NCI-H2227 (cell line): ENCODE data around the gene C11orf87.

Source experiments
- DNase-seq: peaks from one replicate; lab custom pipeline; 2025; ENCODE audit not compliant: unreplicated experiment; lab: John Stamatoyannopoulos, UW

The C11orf87 gene

GRCh38 chr11:109421981-109422869, at the start of gene C11orf87:
C11orf87 (plus strand) TSS chr11:109422190; CDS start chr11:109423634, 1,444 bp downstream.
- no peak for DNase-seq

DNA sequence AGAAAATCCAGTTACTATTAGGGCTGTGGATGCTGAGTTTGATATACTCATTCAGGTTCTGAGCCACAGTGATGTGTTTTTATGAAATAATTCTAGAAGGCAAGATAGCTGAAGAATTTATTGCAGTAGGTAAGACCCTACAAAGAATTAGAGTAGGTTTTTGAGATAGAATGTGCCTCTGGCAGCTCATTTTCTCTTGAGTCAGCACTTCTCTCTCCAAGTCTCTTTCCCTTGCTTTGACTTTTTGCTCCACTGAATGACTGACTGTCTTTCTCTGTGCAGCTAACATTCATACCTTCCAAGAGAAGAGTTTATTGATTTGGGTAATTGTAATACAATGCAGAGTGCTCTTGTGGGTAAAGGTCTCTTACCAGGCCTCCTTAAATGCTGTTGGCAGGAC, 48.0 kb upstream of the C11orf87 start:
- DNase-seq, result no peak

DNA sequence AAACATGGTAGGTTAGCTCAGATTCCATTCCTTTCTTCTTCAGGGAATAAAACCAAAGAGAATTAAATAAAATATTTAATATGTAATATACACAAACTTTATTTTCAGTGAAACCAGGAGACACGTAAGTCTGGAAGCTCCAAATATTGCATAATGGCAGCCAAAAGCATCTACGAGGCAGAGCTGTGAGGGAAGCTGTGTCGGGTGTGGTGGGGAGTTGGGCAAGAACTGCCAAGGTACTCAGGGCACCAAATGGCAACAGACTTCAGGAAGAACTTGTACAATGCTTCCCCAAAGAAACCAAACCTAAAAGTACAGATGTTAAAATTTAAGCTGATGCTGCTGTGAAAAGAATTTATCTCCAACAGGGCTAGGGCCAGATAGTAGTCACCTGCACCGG, 47.5 kb upstream of the C11orf87 start:
- no peak for DNase-seq

GRCh38 chr11:109377039-109377742, 44.8 kb upstream of the C11orf87 start:
- no peak for DNase-seq

- no peak for DNase-seq
These were observed 44.0 kb upstream of the C11orf87 start for GRCh38 chr11:109378034-109378433.

- DNase-seq, result no peak
These were observed 38.7 kb upstream of the C11orf87 start for GRCh38 chr11:109383306-109383705.

GRCh38 chr11:109384873-109385272, 37.1 kb upstream of the C11orf87 start:
- DNase-seq, result no peak

DNA sequence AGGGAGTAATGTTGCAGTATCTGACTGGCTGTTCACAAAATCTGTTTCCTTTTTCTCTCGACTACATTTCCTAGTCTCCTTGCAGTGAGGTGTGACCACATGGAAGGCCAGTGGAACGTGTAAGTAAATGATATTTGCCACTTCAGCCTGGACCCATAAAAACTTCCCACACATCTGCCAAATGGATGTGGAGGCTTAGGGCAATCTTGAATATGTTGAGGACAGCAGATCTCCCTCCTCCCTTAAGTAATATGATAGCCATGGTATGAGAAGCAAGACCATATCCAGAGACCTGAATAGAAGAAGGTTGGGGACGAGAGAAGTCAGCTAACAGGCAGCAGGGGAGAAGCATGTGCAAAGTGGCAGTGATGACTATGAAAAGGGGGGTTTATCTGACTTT, 33.0 kb upstream of the C11orf87 start:
- DNase-seq, result no peak

- no peak for DNase-seq
These were observed 31.2 kb upstream of the C11orf87 start for GRCh38 chr11:109390752-109391151.

GRCh38 chr11:109401545-109401944, 20.4 kb upstream of the C11orf87 start:
- no peak for DNase-seq

GRCh38 chr11:109405671-109406070, 16.3 kb upstream of the C11orf87 start:
- no peak for DNase-seq

DNA sequence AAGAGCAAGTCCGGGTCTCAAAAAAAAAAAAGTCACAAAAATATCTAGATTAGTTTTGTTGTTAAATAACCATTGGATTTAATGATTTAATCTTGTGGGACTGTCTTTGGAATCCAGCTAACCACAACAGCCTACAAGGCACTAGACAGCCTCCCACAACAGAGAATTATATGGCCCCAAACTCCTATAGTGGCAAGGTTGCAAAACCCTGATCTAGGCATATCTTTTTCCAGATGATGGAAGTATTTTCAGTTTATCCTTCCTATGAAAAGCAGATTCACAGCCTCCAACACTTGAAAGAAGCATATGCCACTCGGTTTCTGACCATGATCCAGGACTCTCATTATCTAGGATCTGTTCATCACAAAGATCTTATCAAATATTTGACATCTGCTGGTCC, 5.4 kb upstream of the C11orf87 start:
- no peak for DNase-seq

DNA sequence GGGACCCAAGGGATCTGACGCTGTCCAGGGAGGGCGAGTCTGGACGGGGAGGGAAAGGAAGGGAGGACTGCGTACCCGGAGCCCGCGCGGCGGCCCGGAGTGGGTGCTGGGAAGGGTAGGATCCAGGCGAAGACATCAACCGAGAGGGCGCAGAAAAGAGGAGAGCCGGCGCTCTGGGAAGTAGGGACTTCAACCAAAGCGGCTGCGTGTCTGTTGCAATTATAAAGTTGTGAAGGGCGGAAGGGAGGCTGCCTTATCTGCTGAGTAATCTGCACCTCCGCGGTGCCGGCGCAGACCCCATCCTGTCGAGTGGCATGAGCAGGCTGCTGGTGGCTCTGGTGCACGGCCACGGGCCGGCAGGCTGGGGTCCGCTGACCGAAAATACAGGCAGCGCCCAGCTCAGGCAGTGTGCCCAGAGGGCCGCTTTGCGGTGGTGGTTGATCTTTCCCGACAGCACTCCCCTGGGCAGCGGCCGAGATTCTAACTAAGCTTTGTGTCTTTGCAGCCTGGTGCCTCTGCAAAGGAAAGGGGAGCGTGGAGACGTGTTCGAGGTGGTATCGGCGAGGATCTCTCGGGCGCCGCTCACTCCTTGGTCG, 978 bp downstream of the C11orf87 start:
- DNase-seq, result no peak

- DNase-seq, result no peak
These were observed 1.6 kb downstream of the C11orf87 start for GRCh38 chr11:109423466-109424190.

- no peak for DNase-seq
These were observed 2.9 kb downstream of the C11orf87 start for GRCh38 chr11:109424901-109425300.

GRCh38 chr11:109425554-109425953, 3.6 kb downstream of the C11orf87 start:
- no peak for DNase-seq

GRCh38 chr11:109426442-109427240, 4.7 kb downstream of the C11orf87 start:
- no peak for DNase-seq

- DNase-seq, result no peak
These were observed 10.1 kb downstream of the C11orf87 start for GRCh38 chr11:109432105-109432504.

GRCh38 chr11:109433753-109434256, 11.8 kb downstream of the C11orf87 start:
- DNase-seq, result no peak

GRCh38 chr11:109435121-109435742, 13.2 kb downstream of the C11orf87 start:
- DNase-seq, result no peak
